HEK293 (cell line): ENCODE measurements around the gene ANTXR1.

Experiments used
- CTCF ChIA-PET: fragments of 350-600 bp; formaldehyde crosslinking; extraction: SDS; loops from one replicate; lab custom pipeline; 2021; ENCODE audit warnings: antibody characterized with exemption; lab: Yijun Ruan, JAX
- POLR2A ChIA-PET: fragments of 300-600 bp; formaldehyde crosslinking; extraction: SDS; loops from one replicate; lab custom pipeline; 2020; ENCODE audit warnings: antibody characterized with exemption, inconsistent platforms; lab: Yijun Ruan, JAX
- H3K27ac ChIP-seq: fragments of 200-500 bp; sonication (Bioruptor generic); 2 replicates; pipeline ENCODE4 v1.5.1; 2014; ENCODE audit warnings: low read depth, low read length, control low read depth, inconsistent platforms; ENCODE audit errors: extremely low read depth
- H3K36me3 ChIP-seq, 2 experiments: fragments of 200-500 bp in 1 of 2; sonication (Bioruptor generic) in 1 of 2; 1 replicate in 1 of 2; 2 replicates in 1 of 2; pipeline ENCODE4 v1.5.1; 2014 to 2017; ENCODE audit warnings: inconsistent platforms in 2 of 2, low read length in 2 of 2; ENCODE audit not compliant: control insufficient read depth in 2 of 2, insufficient read depth in 1 of 2
- H3K4me1 ChIP-seq: fragments of 200-500 bp; sonication (Bioruptor generic); 2 replicates; pipeline ENCODE4 v1.5.1; 2014; ENCODE audit warnings: mild to moderate bottlenecking, low read length, inconsistent platforms; ENCODE audit not compliant: control insufficient read depth, insufficient read depth
- H3K4me3 ChIP-seq: 2 replicates; pipeline ENCODE4 v1.5.1; 2011; ENCODE audit warnings: low read depth, mild to moderate bottlenecking, control low read depth, low read length, moderate library complexity
- H3K9me3 ChIP-seq: fragments of 200-500 bp; sonication (Bioruptor generic); 2 replicates; pipeline ENCODE4 v1.5.1; 2014; ENCODE audit warnings: low read depth, low read length, inconsistent platforms; ENCODE audit not compliant: control insufficient read depth, insufficient read depth
- GLI4 ChIP-seq: fragments of 450-650 bp; formaldehyde crosslinking; IDR thresholded peaks from 2 replicates; pipeline ENCODE4 v1.5.1; 2016; ENCODE audit warnings: missing biosample characterization, missing genetic modification characterization
- IKZF3 ChIP-seq: fragments of 450-650 bp; IDR thresholded peaks from 2 replicates; pipeline ENCODE4 v1.5.0; 2018; ENCODE audit warnings: missing biosample characterization, mild to moderate bottlenecking, missing genetic modification characterization, moderate library complexity
- KLF10 ChIP-seq: fragments of 450-650 bp; IDR thresholded peaks from 2 replicates; pipeline ENCODE4 v1.5.1; 2018; ENCODE audit warnings: missing biosample characterization, mild to moderate bottlenecking, missing genetic modification characterization
- SP3 ChIP-seq: fragments of 450-650 bp; formaldehyde crosslinking; IDR thresholded peaks from 2 replicates; pipeline ENCODE4 v1.5.1; 2016; ENCODE audit warnings: missing biosample characterization, missing genetic modification characterization
- ZFP3 ChIP-seq: fragments of 450-650 bp; formaldehyde crosslinking; IDR thresholded peaks from 2 replicates; pipeline ENCODE4 v1.5.1; 2016; ENCODE audit warnings: low read depth, missing biosample characterization, missing genetic modification characterization
- ZFP41 ChIP-seq: fragments of 450-650 bp; formaldehyde crosslinking; IDR thresholded peaks from 2 replicates; pipeline ENCODE4 v1.5.1; 2016; ENCODE audit warnings: missing biosample characterization, missing genetic modification characterization, borderline replicate concordance
- ZNF169 ChIP-seq: fragments of 450-650 bp; formaldehyde crosslinking; IDR thresholded peaks from 2 replicates; pipeline ENCODE4 v1.5.1; 2016; ENCODE audit warnings: missing biosample characterization, missing genetic modification characterization
- ZNF184 ChIP-seq: fragments of 450-650 bp; IDR thresholded peaks from 2 replicates; pipeline ENCODE4 v1.5.1; 2018; ENCODE audit warnings: missing biosample characterization, mild to moderate bottlenecking, missing genetic modification characterization
- ZNF274 ChIP-seq, 2 experiments: fragments of 200-500 bp in 1 of 2; fragments of 450-650 bp in 1 of 2; sonication (Bioruptor generic) in 1 of 2; formaldehyde crosslinking in 1 of 2; IDR thresholded peaks; 2 replicates each; pipeline versions ENCODE4 v1.5.1 to v1.6.1; 2014 to 2016; ENCODE audit warnings: borderline replicate concordance in 1 of 2, inconsistent platforms in 1 of 2, low read length in 1 of 2, missing biosample characterization in 1 of 2, missing genetic modification characterization in 1 of 2
- ZNF302 ChIP-seq: fragments of 450-650 bp; formaldehyde crosslinking; IDR thresholded peaks from 2 replicates; pipeline ENCODE4 v1.5.1; 2016; ENCODE audit warnings: missing biosample characterization, missing genetic modification characterization, low read depth
- ZNF404 ChIP-seq: fragments of 450-650 bp; formaldehyde crosslinking; IDR thresholded peaks from 2 replicates; pipeline ENCODE4 v1.5.1; 2017; ENCODE audit warnings: missing biosample characterization, missing genetic modification characterization
- ZNF423 ChIP-seq: fragments of 450-650 bp; formaldehyde crosslinking; IDR thresholded peaks from 2 replicates; pipeline ENCODE4 v1.5.1; 2016; ENCODE audit warnings: missing biosample characterization, missing genetic modification characterization
- ZNF521 ChIP-seq: fragments of 450-650 bp; formaldehyde crosslinking; IDR thresholded peaks from 2 replicates; pipeline ENCODE4 v1.5.1; 2017; ENCODE audit warnings: missing biosample characterization, mild to moderate bottlenecking, missing genetic modification characterization
- ZNF623 ChIP-seq: fragments of 450-650 bp; formaldehyde crosslinking; IDR thresholded peaks from 2 replicates; pipeline ENCODE4 v1.5.1; 2016; ENCODE audit warnings: missing biosample characterization, missing genetic modification characterization
- ZNF701 ChIP-seq: fragments of 450-650 bp; formaldehyde crosslinking; IDR thresholded peaks from 2 replicates; pipeline ENCODE4 v1.5.1; 2016; ENCODE audit warnings: missing biosample characterization, missing genetic modification characterization
- ZNF785 ChIP-seq: fragments of 450-650 bp; formaldehyde crosslinking; IDR thresholded peaks from 2 replicates; pipeline ENCODE4 v1.5.1; 2016; ENCODE audit warnings: missing biosample characterization, missing genetic modification characterization
- ZSCAN16 ChIP-seq: fragments of 450-650 bp; formaldehyde crosslinking; IDR thresholded peaks from 2 replicates; pipeline ENCODE4 v1.5.1; 2016; ENCODE audit warnings: missing biosample characterization, missing genetic modification characterization
- TF ChIP-seq, protein P1 (sequence below): fragments of 450-650 bp; formaldehyde crosslinking; IDR thresholded peaks from 2 replicates; pipeline ENCODE4 v1.5.1; 2017; ENCODE audit warnings: missing biosample characterization, missing genetic modification characterization
- TF ChIP-seq, protein P2 (sequence below): fragments of 450-650 bp; formaldehyde crosslinking; IDR thresholded peaks from 2 replicates; pipeline ENCODE4 v1.5.1; 2016; ENCODE audit warnings: missing biosample characterization, missing genetic modification characterization
- TF ChIP-seq, protein P3 (sequence below): fragments of 450-650 bp; IDR thresholded peaks from 2 replicates; pipeline ENCODE4 v1.5.1; 2018; ENCODE audit warnings: missing biosample characterization, missing genetic modification characterization

ANTXR1 gene

DNA sequence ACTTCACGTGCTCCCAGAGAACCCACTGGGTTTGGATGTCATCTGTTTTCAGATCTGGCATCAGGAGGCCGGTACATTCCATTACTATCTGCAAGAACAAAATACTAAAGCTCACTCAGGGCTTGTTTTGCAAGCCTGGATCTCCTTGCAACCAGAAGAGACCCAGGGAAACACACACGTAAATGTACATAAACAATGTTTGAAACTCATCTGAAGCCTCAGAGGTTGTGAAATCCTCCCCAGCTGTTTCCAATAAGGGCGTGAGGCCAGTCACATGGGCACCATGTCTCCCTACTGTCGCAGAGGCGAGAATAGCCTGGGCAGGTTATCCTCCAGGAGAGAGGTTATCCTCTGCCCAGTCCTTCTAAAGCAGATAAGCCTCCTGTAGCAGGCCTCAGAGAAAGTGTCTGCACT is 187.1 kb downstream of the ANTXR1 start:
- Histone ChIP-seq H3K9me3 (no peaks in the 10 kb centered on the region), H3K4me1 (no peaks in the 10 kb centered on the region), H3K36me3 (peaks cover 0 to 6% of the 10 kb centered on the region in 2 experiments; a peak in 1 of 3 replicates), H3K27ac (no peak overlapping the region), H3K4me3 (no peak overlapping the region)
- ChIA-PET CTCF (no interaction called here), POLR2A (no interaction called here)
- no peak for TF ChIP-seq ZNF785
- TF ChIP-seq, protein P1, sequence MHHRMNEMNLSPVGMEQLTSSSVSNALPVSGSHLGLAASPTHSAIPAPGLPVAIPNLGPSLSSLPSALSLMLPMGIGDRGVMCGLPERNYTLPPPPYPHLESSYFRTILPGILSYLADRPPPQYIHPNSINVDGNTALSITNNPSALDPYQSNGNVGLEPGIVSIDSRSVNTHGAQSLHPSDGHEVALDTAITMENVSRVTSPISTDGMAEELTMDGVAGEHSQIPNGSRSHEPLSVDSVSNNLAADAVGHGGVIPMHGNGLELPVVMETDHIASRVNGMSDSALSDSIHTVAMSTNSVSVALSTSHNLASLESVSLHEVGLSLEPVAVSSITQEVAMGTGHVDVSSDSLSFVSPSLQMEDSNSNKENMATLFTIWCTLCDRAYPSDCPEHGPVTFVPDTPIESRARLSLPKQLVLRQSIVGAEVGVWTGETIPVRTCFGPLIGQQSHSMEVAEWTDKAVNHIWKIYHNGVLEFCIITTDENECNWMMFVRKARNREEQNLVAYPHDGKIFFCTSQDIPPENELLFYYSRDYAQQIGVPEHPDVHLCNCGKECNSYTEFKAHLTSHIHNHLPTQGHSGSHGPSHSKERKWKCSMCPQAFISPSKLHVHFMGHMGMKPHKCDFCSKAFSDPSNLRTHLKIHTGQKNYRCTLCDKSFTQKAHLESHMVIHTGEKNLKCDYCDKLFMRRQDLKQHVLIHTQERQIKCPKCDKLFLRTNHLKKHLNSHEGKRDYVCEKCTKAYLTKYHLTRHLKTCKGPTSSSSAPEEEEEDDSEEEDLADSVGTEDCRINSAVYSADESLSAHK (tag by site-specific recombination), result no peak
- TF ChIP-seq, protein P2, sequence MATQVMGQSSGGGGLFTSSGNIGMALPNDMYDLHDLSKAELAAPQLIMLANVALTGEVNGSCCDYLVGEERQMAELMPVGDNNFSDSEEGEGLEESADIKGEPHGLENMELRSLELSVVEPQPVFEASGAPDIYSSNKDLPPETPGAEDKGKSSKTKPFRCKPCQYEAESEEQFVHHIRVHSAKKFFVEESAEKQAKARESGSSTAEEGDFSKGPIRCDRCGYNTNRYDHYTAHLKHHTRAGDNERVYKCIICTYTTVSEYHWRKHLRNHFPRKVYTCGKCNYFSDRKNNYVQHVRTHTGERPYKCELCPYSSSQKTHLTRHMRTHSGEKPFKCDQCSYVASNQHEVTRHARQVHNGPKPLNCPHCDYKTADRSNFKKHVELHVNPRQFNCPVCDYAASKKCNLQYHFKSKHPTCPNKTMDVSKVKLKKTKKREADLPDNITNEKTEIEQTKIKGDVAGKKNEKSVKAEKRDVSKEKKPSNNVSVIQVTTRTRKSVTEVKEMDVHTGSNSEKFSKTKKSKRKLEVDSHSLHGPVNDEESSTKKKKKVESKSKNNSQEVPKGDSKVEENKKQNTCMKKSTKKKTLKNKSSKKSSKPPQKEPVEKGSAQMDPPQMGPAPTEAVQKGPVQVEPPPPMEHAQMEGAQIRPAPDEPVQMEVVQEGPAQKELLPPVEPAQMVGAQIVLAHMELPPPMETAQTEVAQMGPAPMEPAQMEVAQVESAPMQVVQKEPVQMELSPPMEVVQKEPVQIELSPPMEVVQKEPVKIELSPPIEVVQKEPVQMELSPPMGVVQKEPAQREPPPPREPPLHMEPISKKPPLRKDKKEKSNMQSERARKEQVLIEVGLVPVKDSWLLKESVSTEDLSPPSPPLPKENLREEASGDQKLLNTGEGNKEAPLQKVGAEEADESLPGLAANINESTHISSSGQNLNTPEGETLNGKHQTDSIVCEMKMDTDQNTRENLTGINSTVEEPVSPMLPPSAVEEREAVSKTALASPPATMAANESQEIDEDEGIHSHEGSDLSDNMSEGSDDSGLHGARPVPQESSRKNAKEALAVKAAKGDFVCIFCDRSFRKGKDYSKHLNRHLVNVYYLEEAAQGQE (tag by site-specific recombination), result no peak
- TF ChIP-seq ZNF423 (tag by site-specific recombination), result no peak
- TF ChIP-seq KLF10 (tag by site-specific recombination), result no peak
- TF ChIP-seq ZSCAN16, result no peak
- TF ChIP-seq ZFP41 (tag by site-specific recombination), result no peak
- TF ChIP-seq ZNF521, result no peak
- TF ChIP-seq IKZF3 (tag by site-specific recombination), result no peak
- no peak for TF ChIP-seq ZNF274 (IDR thresholded peaks at IDR 0.05; ENCODE audit: low read length)
- TF ChIP-seq ZNF274 (tag by site-specific recombination; IDR thresholded peaks at IDR 0.05; ENCODE audit: borderline replicate concordance), result no peak
- TF ChIP-seq ZNF169, result no peak
- no peak for TF ChIP-seq GLI4 (tag by site-specific recombination)
- TF ChIP-seq, protein P3, sequence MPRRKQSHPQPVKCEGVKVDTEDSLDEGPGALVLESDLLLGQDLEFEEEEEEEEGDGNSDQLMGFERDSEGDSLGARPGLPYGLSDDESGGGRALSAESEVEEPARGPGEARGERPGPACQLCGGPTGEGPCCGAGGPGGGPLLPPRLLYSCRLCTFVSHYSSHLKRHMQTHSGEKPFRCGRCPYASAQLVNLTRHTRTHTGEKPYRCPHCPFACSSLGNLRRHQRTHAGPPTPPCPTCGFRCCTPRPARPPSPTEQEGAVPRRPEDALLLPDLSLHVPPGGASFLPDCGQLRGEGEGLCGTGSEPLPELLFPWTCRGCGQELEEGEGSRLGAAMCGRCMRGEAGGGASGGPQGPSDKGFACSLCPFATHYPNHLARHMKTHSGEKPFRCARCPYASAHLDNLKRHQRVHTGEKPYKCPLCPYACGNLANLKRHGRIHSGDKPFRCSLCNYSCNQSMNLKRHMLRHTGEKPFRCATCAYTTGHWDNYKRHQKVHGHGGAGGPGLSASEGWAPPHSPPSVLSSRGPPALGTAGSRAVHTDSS, result no peak
- no peak for TF ChIP-seq ZFP3 (tag by site-specific recombination)
- TF ChIP-seq ZNF701 (tag by site-specific recombination), result no peak
- no peak for TF ChIP-seq ZNF623 (tag by site-specific recombination)
- TF ChIP-seq SP3 (tag by site-specific recombination), result no peak

DNA sequence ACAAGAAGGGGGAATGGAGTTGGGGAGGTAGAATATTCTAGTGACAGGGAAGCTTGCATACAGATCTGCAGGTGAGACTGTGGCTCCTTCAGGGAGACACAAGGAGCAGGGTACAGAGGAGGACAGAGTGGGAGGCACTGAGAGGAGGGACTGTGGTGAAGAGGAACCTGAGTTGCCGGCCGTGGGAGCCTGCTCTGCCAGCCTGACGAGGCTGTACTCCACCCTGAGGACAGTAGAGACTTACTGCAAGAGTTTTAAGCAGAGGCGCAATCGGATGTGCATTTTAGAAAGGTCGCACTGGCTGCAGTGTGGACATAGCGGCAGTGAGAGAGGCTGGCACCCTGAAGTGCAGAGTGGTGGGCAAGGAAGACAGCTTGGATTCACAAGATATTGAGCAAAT is 188.3 kb downstream of the ANTXR1 start:
- Histone ChIP-seq H3K27ac (no peak overlapping the region), H3K4me1 (no peaks in the 10 kb centered on the region), H3K9me3 (no peaks in the 10 kb centered on the region), H3K36me3 (peaks cover 0 to 6% of the 10 kb centered on the region in 2 experiments; a peak in 1 of 3 replicates), H3K4me3 (no peak overlapping the region)
- POLR2A ChIA-PET, result no interaction called here
- CTCF ChIA-PET, result no interaction called here
- TF ChIP-seq ZNF302 (no peak), ZNF404 (tag by site-specific recombination) (no peak), ZNF184 (tag by site-specific recombination) (no peak)
